Epithelial cell of umbilical artery (primary cell): Measurements from ENCODE around the gene DEK. TPM values are rescaled to one million over a fixed set of nuclear protein-coding genes. Genes with fewer than 3 reads are reported as not detected.

Experiments
- total RNA-seq: library from RNA; depleted of rRNA; stranded (reverse); fragments of >200 nt; gene quantifications from 2 replicates; pipeline ENCODE4 v1.2.3, GENCODE V29; 2014

Gene DEK
- 116 and 140 TPM in 2 replicates for total RNA-seq

GRCh38 chr6:18264219-18264922, at the start of gene DEK:
Gene DEK (minus strand): TSS chr6:18264530. CDS start chr6:18263987, 543 bp downstream.

Other genes starting within 250 kb of the DEK start
- 2.6 and 3.3 TPM in 2 replicates for gene NHLRC1, start 141.9 kb downstream of the DEK start, total RNA-seq
- gene TPMT, start 109.5 kb downstream of the DEK start, total RNA-seq: 11.0 and 13.2 TPM in 2 replicates
- gene KDM1B, start 109.1 kb downstream of the DEK start, total RNA-seq: 7.1 and 10.9 TPM in 2 replicates
- gene RNF144B, start 122.8 kb upstream of the DEK start, total RNA-seq: 103 and 269 TPM in 2 replicates